ENCODE measurements around the gene PGK1.

PGK1 gene

DNA sequence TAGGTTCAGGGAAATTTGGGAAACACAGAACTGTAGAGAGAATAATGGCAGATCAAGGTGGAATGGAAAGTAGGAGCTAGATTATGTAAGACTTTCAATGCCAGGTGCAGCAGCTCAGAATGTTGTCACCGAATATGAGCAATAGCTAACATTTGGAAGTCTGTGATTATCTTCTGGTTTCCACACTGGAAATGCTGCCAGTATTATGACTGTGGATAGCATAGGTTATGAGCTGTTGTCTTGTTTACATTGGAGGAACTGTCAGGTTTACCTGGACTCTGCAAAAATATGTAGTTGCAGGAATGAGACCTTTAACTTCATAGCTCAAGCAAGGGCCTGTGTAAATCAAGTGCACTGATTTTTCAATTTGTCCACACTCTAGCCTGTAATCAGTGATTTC is 61.4 kb downstream of the PGK1 start:
- Histone ChIP-seq H3K4me1 (ENCODE audit: control insufficient read depth in 2 of 2, insufficient read depth in 2 of 2, low read length in 2 of 2) (no peaks in the 10 kb centered on the region), H3K9ac (ENCODE audit: low read depth in 1 of 2, low read length in 2 of 2) (no peak overlapping the region), H3K27me3 (ENCODE audit: control insufficient read depth in 2 of 2, insufficient read depth in 2 of 2, low read length in 2 of 2) (no peaks in the 10 kb centered on the region), H3K4me3 (ENCODE audit: low read length in 2 of 2) (no peak overlapping the region), H3K36me3 (ENCODE audit: control insufficient read depth in 2 of 2, insufficient read depth in 2 of 2, low read length in 2 of 2) (no peaks in the 10 kb centered on the region), H3K27ac (ENCODE audit: low read depth in 2 of 2, low read length in 2 of 2) (no peak overlapping the region), H3K9me3 (ENCODE audit: control insufficient read depth in 2 of 2, low read length in 2 of 2) (no peaks in the 10 kb centered on the region)

DNA sequence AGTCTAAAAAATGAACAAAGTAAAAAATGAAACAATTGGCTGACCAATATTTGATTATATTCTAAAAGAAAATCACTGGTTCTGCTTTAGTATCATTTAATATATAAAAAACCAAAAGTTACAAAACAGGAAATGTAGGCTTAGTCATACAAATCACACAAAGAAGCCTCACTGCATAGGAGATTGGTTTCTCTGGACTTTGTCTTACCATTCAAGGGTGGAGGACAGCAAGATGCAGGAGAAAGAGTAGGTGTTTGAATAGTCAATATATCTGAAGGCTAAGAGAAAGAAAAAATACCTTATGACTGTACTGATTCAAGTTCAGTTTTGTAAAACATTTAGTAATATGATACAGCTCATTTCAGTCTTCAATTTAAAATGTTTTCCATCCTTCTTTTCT is 64.0 kb downstream of the PGK1 start:
- Histone ChIP-seq H3K27ac (ENCODE audit: low read depth in 2 of 2, low read length in 2 of 2) (no peak overlapping the region), H3K9me3 (ENCODE audit: control insufficient read depth in 2 of 2, low read length in 2 of 2) (no peaks in the 10 kb centered on the region), H3K4me3 (ENCODE audit: low read length in 2 of 2) (no peak overlapping the region), H3K36me3 (ENCODE audit: control insufficient read depth in 2 of 2, insufficient read depth in 2 of 2, low read length in 2 of 2) (no peaks in the 10 kb centered on the region), H3K9ac (ENCODE audit: low read depth in 1 of 2, low read length in 2 of 2) (no peak overlapping the region), H3K27me3 (ENCODE audit: control insufficient read depth in 2 of 2, insufficient read depth in 2 of 2, low read length in 2 of 2) (no peaks in the 10 kb centered on the region), H3K4me1 (ENCODE audit: control insufficient read depth in 2 of 2, insufficient read depth in 2 of 2, low read length in 2 of 2) (no peaks in the 10 kb centered on the region)
